8988T (cell line): ENCODE data around the gene MAFB.

ENCODE experiments used
- DNase-seq: peaks from one replicate; pipeline ENCODE4 v3.0.0; 2011

MAFB gene

GRCh38 chr20:40680161-40680959, 8.7 kb downstream of the MAFB start:
- no peak for DNase-seq

GRCh38 chr20:40679184-40679583, 9.9 kb downstream of the MAFB start:
- no peak for DNase-seq

GRCh38 chr20:40678286-40678875, 10.7 kb downstream of the MAFB start:
- DNase-seq = no peak

- DNase-seq = no peak
These were observed 11.6 kb downstream of the MAFB start for GRCh38 chr20:40677343-40677924.

- no peak for DNase-seq
These were observed 12.4 kb downstream of the MAFB start for GRCh38 chr20:40676491-40677269.

- DNase-seq = no peak
These were observed 13.3 kb downstream of the MAFB start for GRCh38 chr20:40675599-40676221.

- no peak for DNase-seq
These were observed 15.6 kb downstream of the MAFB start for GRCh38 chr20:40673442-40673841.

GRCh38 chr20:40672095-40672494, 16.9 kb downstream of the MAFB start:
- DNase-seq = no peak

- no peak for DNase-seq
These were observed 18.8 kb downstream of the MAFB start for GRCh38 chr20:40670253-40670652.

GRCh38 chr20:40669692-40670091, 19.3 kb downstream of the MAFB start:
- no peak for DNase-seq

GRCh38 chr20:40668449-40669228, 20.4 kb downstream of the MAFB start:
- DNase-seq = no peak

GRCh38 chr20:40667503-40667902, 21.5 kb downstream of the MAFB start:
- no peak for DNase-seq

GRCh38 chr20:40666336-40666735, 22.7 kb downstream of the MAFB start:
- no peak for DNase-seq

- DNase-seq = no peak
These were observed 24.1 kb downstream of the MAFB start for GRCh38 chr20:40664891-40665290.

GRCh38 chr20:40663991-40664880, 24.8 kb downstream of the MAFB start:
- DNase-seq = no peak

GRCh38 chr20:40663304-40663790, 25.7 kb downstream of the MAFB start:
- DNase-seq = no peak

- no peak for DNase-seq
These were observed 29.5 kb downstream of the MAFB start for GRCh38 chr20:40659567-40659966.

GRCh38 chr20:40658509-40658908, 30.5 kb downstream of the MAFB start:
- no peak for DNase-seq

GRCh38 chr20:40657526-40657925, 31.5 kb downstream of the MAFB start:
- DNase-seq = no peak

GRCh38 chr20:40655451-40655850, 33.6 kb downstream of the MAFB start:
- DNase-seq = no peak

GRCh38 chr20:40654876-40655275, 34.2 kb downstream of the MAFB start:
- no peak for DNase-seq
